Muscle layer of colon (tissue), 2 donors: Measurements from ENCODE around the gene USH1G.

Experiments used
- H3K27ac ChIP-seq: one replicate; pipeline ENCODE4 v1.7.0; 2013; ENCODE audit warnings: low read depth, mild to moderate bottlenecking, low read length, moderate library complexity
- H3K27me3 ChIP-seq, 2 donors: one replicate each; pipeline ENCODE4 v1.7.0; 2013; ENCODE audit warnings: low read length in 2 of 2, mild to moderate bottlenecking in 2 of 2; ENCODE audit not compliant: insufficient read depth in 2 of 2, control insufficient read depth in 1 of 2
- H3K36me3 ChIP-seq: one replicate; pipeline ENCODE4 v1.7.0; 2013; ENCODE audit warnings: mild to moderate bottlenecking, low read length; ENCODE audit not compliant: insufficient read depth
- H3K4me1 ChIP-seq: one replicate; pipeline ENCODE4 v1.7.0; 2013; ENCODE audit warnings: mild to moderate bottlenecking, low read length; ENCODE audit not compliant: insufficient read depth
- H3K4me3 ChIP-seq, 2 donors: one replicate each; pipeline ENCODE4 v1.7.0; 2013; ENCODE audit warnings: low read length in 2 of 2, low read depth in 1 of 2, mild to moderate bottlenecking in 1 of 2, moderate library complexity in 1 of 2
- H3K9ac ChIP-seq: one replicate; pipeline ENCODE4 v1.7.0; 2013; ENCODE audit warnings: low read length
- H3K9me3 ChIP-seq: one replicate; pipeline ENCODE4 v1.7.0; 2013; ENCODE audit warnings: mild to moderate bottlenecking, low read length
- donor health status: abdominal sarcoma.
- donor health status: Adenocarcinoma of cecum.

Gene USH1G

GRCh38 chr17:74962622-74963394, 39.8 kb upstream of the USH1G start:
- H3K4me1 ChIP-seq, result no peaks in the 10 kb centered on the region
- H3K9me3 ChIP-seq, result no peaks in the 10 kb centered on the region
- H3K9ac ChIP-seq, result no peak overlapping the region
- peaks cover 0 to 3% of the 10 kb centered on the region in 2 donors for H3K27me3 ChIP-seq
- no peak overlapping the region for H3K4me3 ChIP-seq
- H3K36me3 ChIP-seq, result no peaks in the 10 kb centered on the region
- no peak overlapping the region for H3K27ac ChIP-seq

- no peak overlapping the region for H3K9ac ChIP-seq
- peaks cover 0 to 3% of the 10 kb centered on the region in 2 donors for H3K27me3 ChIP-seq
- no peaks in the 10 kb centered on the region for H3K9me3 ChIP-seq
- H3K27ac ChIP-seq, result no peak overlapping the region
- H3K4me3 ChIP-seq, result no peak overlapping the region
- no peaks in the 10 kb centered on the region for H3K4me1 ChIP-seq
- no peaks in the 10 kb centered on the region for H3K36me3 ChIP-seq
Measured at GRCh38 chr17:74961657-74962350, 38.7 kb upstream of the USH1G start.

GRCh38 chr17:74960570-74961342, 37.7 kb upstream of the USH1G start:
- no peak overlapping the region for H3K27ac ChIP-seq
- H3K9me3 ChIP-seq, result no peaks in the 10 kb centered on the region
- peaks cover 0 to 3% of the 10 kb centered on the region in 2 donors for H3K27me3 ChIP-seq
- H3K4me3 ChIP-seq, result no peak overlapping the region
- H3K36me3 ChIP-seq, result no peaks in the 10 kb centered on the region
- H3K4me1 ChIP-seq, result no peaks in the 10 kb centered on the region
- H3K9ac ChIP-seq, result no peak overlapping the region

GRCh38 chr17:74959826-74960515, 36.9 kb upstream of the USH1G start:
- Histone ChIP-seq H3K9ac (no peak overlapping the region), H3K4me3 (no peak overlapping the region), H3K27ac (no peak overlapping the region), H3K27me3 (peaks cover 0 to 3% of the 10 kb centered on the region in 2 donors), H3K9me3 (no peaks in the 10 kb centered on the region), H3K4me1 (no peaks in the 10 kb centered on the region), H3K36me3 (no peaks in the 10 kb centered on the region)

GRCh38 chr17:74957935-74958740, 35.1 kb upstream of the USH1G start:
- peaks cover 0 to 2% of the 10 kb centered on the region in 2 donors for H3K27me3 ChIP-seq
- no peaks in the 10 kb centered on the region for H3K36me3 ChIP-seq
- no peaks in the 10 kb centered on the region for H3K9me3 ChIP-seq
- no peak overlapping the region for H3K27ac ChIP-seq
- no peak overlapping the region for H3K9ac ChIP-seq
- H3K4me1 ChIP-seq, result no peaks in the 10 kb centered on the region
- H3K4me3 ChIP-seq, result no peak overlapping the region

- no peak overlapping the region for H3K9ac ChIP-seq
- peaks cover 0 to 6% of the 10 kb centered on the region in 2 donors for H3K27me3 ChIP-seq
- H3K36me3 ChIP-seq, result no peaks in the 10 kb centered on the region
- no peak overlapping the region for H3K27ac ChIP-seq
- H3K9me3 ChIP-seq, result no peaks in the 10 kb centered on the region
- H3K4me1 ChIP-seq, result no peaks in the 10 kb centered on the region
- no peak overlapping the region for H3K4me3 ChIP-seq
Measured at GRCh38 chr17:74956093-74956492, 33.0 kb upstream of the USH1G start.

GRCh38 chr17:74954665-74955421, 31.8 kb upstream of the USH1G start:
- no peaks in the 10 kb centered on the region for H3K36me3 ChIP-seq
- H3K9ac ChIP-seq, result no peak overlapping the region
- H3K27me3 ChIP-seq, result peaks cover 0 to 18% of the 10 kb centered on the region in 2 donors

GRCh38 chr17:74954115-74954514, 31.1 kb upstream of the USH1G start:
- H3K9me3 ChIP-seq, result no peaks in the 10 kb centered on the region
- H3K27ac ChIP-seq, result no peak overlapping the region
- H3K4me1 ChIP-seq, result no peaks in the 10 kb centered on the region
- no peak overlapping the region for H3K4me3 ChIP-seq
- no peak overlapping the region for H3K9ac ChIP-seq
- H3K36me3 ChIP-seq, result no peaks in the 10 kb centered on the region
- peaks cover 0 to 18% of the 10 kb centered on the region in 2 donors for H3K27me3 ChIP-seq

More at GRCh38 chr17:74954665-74955421, 31.8 kb upstream of the USH1G start:
- H3K27ac ChIP-seq, result no peak overlapping the region
- no peaks in the 10 kb centered on the region for H3K9me3 ChIP-seq
- no peak overlapping the region for H3K4me3 ChIP-seq
- no peaks in the 10 kb centered on the region for H3K4me1 ChIP-seq

- peaks cover 0 to 18% of the 10 kb centered on the region in 2 donors for H3K27me3 ChIP-seq
- H3K4me1 ChIP-seq, result no peaks in the 10 kb centered on the region
- H3K4me3 ChIP-seq, result no peak overlapping the region
- H3K9me3 ChIP-seq, result no peaks in the 10 kb centered on the region
- no peak overlapping the region for H3K9ac ChIP-seq
- no peaks in the 10 kb centered on the region for H3K36me3 ChIP-seq
- no peak overlapping the region for H3K27ac ChIP-seq
Measured at GRCh38 chr17:74953134-74953687, 30.2 kb upstream of the USH1G start.
